Measurements from ENCODE around the gene RTN4. TPM values are rescaled to one million over a fixed set of nuclear protein-coding genes. Genes with fewer than 3 reads are reported as not detected.
"Not testable (repeated sequence)": the region's sequence is repeated elsewhere in the genome, so short reads cannot be mapped to it uniquely, and the experiment has no call there.

The RTN4 gene
- total RNA-seq, 2 donors from 2014 or later: 237 to 280 TPM

DNA sequence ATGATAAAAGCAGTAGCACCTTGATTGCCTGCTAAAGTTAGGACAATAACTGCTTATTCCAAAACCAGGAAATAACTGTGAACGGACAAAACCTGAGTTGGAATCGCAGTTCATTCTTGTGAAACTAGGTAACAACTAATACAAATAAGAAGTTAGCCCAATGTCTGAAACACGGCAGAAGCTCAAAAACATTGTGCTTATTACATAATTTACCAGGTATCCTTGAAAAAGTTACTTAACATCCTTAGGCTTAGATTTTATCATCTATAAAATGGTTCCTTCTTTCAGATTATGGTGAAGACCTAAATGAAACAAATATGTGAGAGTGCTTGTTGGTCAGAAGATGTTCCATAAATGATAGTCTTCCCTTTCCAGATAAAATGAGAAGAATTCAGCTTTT is 32.4 kb downstream of the RTN4 start:
- ATAC-seq (no peak), DNase-seq (no peak)
- intact Hi-C loops (cut with DNase I, micrococcal nuclease): loop anchor here in 1 of 2 donors (5.0 kb wide), 1 partner anchor 154 kb away; no protein-coding TSS in a partner anchor

DNA sequence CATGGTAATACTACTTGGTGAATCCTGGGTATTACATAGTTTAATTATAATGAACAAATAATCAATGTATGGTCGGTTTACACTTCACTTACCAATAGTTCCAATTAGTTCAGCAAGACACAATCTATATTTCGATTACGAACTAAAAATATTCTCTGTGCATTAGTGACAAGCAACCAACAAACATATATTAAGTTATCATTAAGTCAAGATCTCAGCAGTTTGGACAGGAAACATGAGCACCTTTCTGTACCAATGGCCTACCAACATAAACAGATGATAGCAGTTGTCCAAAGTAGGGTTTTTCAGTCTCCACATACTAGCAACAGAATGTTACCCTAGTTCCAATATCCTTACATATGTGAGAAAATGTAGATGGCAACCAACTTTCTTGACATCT is 32.8 kb downstream of the RTN4 start:
- ATAC-seq (no peak), DNase-seq (no peak)
- intact Hi-C loops (cut with DNase I, micrococcal nuclease): loop anchor here in 1 of 2 donors (5.0 kb wide), 1 partner anchor 155 kb away; no protein-coding TSS in a partner anchor

DNA sequence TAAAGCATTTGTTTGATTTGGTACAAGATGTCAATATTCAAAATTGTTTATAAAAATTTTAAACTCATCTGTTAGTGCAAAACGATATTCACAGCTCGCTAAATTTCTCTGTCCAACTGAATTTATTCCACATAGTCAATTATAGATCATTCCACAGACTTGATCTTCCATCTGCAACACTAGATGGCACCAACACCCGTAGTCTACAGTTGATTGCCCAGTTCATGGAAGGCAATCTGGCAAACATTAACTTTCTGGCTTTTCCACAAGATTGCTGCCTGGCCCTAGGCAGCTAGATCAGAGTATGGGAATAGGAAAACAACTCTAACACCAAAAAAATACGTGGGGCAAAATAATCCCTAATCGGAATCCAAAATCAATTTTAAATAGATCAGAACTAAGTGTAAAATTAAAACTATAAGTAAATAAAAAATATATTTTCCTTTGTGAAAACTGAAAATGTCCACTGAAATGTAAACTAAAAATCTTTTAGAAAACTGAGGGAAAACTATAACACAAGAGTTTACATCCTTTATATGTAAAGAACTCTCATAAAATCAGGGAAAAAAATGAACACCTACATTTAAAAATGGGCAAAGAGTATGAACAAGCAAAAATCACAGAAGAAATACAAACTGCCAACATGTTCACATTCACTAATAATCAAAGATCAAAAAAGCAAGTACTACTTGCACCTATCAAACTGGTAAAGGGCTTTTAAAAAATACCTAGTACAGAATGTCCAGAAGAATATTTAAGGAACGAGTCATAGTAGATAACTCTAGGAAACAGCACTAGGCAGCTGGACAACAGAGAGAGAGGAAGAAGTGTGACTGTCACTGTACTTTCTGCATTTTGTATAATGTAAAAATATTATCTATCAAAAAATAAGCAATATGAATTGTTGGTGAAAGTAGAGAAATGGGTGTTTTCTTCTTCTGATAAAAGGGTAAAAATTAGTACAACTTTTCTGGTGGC is 35.0 kb downstream of the RTN4 start:
- intact Hi-C loops (cut with DNase I, micrococcal nuclease): loop anchor here in 1 of 2 donors (5.0 kb wide), 1 partner anchor 157 kb away; no protein-coding TSS in a partner anchor
- peak; percentile 43 to 60 for DNase-seq
- peak; percentile 81 for ATAC-seq

DNA sequence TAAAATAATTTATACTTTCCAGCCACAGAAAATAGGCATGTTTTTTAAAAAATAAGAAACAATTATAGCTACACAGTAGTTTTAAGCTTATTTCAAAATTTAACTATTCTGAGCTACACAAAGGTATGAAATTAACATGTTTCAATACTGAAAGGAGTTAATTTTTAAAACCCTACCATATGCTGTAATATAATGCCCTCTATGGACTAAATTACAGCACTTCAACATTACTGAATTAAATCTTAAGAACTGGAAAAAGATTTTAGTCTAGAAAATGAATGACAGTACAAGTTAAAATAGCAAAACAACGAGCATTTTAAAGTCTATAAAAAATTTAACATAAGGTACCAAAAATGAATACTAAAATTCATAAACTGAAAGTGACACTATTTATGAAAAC is 36.3 kb downstream of the RTN4 start:
- ATAC-seq (peak; percentile 23), DNase-seq (no peak)
- intact Hi-C loops (cut with DNase I, micrococcal nuclease): no loop called here

DNA sequence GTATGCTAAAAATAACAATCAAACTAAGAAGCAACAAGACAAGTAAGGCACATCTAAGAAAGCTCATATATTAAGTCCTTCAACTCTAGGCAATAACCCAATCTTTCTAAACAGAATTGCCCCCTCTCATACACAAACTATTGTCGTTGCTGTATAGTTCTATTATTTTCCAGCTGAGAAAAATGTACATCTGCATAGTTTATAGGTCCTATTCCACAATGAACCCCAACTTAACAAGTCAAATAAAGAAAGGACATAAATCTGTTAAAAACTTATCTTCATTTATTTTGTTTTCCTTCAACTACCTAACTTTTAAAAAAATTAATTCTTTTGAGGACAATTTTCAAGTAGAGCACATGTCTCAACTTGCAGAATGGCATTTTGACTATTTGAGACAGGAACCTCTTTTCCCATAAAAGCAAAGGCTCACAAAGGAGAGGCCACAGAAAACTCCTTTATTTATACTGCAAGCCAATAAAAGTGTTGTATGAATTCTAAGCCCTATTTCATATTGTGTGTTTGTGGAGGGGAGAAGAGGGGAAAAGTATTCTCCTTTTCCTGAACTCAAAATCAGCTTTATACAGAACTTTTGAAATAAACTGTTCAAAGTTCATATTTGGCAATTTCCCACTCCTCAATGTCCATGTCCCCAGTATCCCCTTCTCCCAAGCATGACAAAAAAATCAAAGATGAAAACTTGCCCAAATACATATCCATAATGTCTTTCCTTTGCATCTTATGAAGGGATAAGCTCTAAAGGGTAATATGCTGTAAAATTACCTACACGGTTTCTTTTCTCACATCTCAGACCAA is 37.4 kb downstream of the RTN4 start:
- intact Hi-C loops (cut with DNase I, micrococcal nuclease): no loop called here
- DNase-seq (no peak), ATAC-seq (no peak)

DNA sequence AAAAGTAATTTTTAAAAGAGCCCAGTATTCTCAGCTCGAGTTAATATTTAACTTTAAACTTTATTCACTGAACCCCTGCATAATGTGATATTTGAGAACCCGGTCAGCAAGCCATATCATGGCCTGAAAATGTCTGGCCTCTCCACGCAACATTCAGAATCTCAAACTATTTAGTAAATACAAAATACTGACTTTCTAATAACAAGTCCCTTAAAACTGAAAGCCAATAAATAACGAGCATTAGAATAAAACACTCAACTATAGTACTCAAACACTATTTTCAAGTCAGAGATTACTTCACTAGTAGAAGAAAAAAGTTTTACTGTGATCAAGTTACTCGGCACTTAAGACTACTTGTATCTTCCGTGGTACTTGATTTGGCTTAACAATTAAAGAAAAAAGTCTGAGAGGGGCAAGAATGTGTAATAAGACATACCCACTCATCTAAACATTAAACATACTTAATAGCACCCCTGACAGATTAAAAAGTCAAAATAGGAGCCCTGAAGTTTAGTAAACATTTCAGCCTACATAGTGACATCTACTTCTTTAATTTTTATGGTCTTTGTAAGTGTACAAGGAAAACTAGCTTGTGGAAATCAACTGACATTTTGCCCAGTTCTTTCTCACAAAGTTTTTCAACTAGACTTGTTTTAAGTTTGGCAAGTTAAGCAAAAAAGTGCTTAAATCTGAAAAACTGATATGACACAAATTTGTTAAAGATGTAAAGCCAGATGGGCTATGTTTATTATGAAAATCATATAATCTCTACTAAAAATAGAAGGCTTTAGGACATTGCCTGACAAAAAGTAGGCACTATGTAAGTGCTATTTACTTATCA is 38.2 kb downstream of the RTN4 start:
- no peak for DNase-seq
- intact Hi-C loops (cut with DNase I, micrococcal nuclease): no loop called here
- ATAC-seq: no peak

DNA sequence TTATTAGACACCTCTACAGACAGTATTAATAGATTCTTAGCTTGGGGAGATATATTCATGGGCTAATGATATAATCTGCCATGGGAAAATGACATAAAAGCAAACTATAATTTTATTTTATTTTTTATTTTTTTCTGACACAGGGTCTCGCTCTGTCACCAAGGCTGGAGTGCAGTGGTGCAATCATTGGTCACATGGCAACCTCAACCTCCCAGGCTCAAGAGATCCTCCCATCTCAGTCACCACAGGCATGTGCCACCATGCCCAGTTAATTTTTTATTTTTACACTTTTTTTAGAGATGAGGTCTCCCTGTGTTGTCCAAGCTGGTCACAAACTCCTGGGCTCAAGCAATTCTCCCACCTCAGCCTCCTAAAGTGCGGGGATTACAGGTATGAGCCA is 39.3 kb downstream of the RTN4 start:
- intact Hi-C loops (cut with DNase I, micrococcal nuclease): no loop called here
- ATAC-seq (no peak), DNase-seq (peak in 1 of 2 donors; percentile 39)

DNA sequence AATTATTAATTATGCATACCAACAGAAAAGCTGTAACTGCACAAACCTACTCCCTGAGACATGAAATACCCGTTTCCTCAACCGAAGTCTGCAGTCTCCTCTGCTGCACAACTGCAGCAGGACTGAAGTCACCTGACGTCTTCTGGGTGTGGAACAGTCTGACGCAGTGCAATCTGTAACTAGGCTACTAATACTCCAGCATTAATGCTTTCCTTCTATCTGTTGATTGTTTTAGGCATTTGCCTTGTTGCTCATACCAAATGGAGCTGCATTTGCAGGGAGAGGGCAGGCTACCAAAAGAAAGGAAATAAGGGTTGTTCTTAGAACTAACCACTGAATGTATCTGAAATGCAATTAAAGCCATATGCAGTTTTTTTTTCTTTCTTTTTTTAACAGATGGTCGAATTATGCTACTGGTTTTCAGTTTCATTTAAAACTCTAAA is 40.1 kb downstream of the RTN4 start:
- peak; percentile 86 for ATAC-seq
- DNase-seq: peak; percentile 69 to 82
- intact Hi-C loops (cut with DNase I, micrococcal nuclease): no loop called here

DNA sequence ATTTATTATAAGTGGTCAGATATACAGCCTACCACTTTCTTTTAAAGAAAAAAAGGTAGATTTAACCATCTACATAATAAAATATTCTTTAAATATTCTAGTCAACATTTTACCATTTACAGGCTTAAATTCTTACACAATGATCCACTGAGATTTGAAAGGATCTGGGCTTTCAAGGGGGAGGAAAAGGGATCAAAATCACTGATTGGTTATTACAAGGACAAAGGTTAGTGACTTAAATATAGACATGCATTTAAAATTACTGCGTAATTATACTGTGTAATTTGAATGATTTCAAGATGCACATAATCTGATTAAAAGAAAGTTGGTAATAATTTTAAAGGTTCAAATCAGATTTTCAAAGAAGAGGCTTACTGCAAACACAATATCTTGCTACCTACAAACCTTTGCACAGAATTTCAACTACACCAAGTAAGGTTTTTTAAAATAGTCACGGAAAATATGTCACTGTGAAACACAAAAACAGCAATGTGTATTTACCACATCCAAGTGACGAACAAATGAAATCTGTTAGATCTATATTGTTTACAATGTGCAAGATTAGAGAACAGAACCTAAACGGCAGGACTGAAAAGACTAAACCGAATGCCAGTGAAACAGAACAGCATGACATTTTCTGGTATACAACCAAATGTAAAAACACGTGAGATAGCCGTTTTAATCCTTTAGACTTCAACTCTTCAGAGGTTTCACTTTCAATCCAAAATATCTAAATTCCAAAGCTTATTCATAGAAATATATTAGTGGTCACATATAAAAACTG is 40.8 kb downstream of the RTN4 start:
- peak; percentile 19 for ATAC-seq
- intact Hi-C loops (cut with DNase I, micrococcal nuclease): no loop called here
- no peak for DNase-seq

DNA sequence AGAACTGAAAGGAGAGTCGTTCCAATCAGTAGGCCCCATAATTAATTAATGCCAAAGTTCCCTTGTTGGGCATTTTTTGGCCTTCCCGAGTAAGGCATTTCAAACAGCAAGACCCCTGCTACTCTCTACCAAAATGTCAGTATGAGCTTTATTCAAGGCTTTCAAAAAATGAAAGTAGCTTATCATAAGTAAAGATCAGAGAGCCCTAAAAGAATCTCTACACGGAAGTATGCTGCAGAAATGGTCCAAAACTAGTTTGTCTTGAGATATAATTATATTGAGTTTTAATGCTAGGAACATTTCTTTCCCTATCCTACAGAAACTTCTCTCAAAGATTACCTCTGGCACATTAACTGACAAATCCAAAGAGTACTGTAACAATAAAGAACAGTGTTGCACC is 43.9 kb downstream of the RTN4 start:
- intact Hi-C loops (cut with DNase I, micrococcal nuclease): no loop called here
- peak; percentile 17 for ATAC-seq
- DNase-seq: no peak

DNA sequence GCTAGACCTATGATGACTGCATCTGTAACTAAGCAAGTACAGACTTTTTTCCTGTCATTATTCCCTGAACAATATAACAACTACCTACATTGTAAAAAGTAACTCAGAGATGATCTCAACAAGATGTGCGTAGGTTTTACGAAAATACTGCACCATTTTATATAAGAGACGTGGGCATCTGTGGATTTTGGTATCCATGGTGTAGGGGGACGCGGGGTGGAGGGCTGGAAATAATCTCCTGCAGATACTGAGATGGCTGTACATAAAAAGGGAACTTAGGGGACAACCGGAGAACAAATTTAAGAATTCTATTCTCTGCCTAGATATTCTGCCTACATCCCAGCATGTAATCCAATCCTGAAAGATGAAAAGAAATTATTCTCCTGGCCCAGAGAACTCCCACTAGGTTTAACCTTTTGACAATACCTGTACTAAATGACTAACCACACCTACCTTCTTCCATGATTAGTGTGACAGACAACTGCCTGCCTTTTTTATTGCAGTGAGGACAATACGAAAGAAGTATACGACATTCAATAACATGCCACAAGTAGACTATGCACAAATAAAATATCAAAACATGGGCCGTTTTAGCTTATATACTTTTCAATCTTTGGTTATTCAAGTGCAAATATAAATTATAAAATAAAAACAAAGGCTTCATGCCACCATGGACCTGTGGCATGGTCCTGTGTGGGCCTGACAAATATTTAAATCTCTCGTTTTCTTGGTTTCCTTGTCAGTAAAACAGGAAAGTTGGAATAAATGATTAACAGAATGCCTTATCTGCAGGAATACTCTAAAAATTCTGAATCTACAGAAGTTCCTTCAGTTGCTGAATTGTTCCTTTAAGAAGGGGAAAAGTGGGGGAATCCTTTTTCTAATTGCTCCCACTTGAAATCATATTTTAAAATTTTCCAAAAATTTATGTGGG is 46.3 kb downstream of the RTN4 start:
- DNase-seq (no peak), ATAC-seq (peak; percentile 93)
- intact Hi-C loops (cut with DNase I, micrococcal nuclease): no loop called here

DNA sequence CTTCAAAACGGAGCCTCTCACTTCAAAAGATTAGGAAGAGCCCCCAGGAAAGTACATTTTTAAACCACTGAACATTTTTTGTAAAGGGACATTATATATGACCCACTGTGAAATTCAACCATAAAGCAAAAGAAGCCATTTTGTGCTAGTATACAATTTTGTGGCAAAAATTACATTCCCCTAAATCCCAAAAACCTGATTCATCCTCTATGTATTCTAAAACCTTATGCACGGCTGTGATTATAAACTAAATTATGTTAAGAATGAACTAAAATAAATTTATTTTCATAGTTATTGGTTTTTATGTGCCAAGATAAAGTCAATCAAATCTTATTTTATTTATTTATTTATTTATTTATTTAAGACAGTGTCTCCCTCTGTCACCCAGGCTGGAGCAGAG is 48.5 kb downstream of the RTN4 start:
- DNase-seq (no peak), ATAC-seq (no peak)
- intact Hi-C loops (cut with DNase I, micrococcal nuclease): no loop called here

DNA sequence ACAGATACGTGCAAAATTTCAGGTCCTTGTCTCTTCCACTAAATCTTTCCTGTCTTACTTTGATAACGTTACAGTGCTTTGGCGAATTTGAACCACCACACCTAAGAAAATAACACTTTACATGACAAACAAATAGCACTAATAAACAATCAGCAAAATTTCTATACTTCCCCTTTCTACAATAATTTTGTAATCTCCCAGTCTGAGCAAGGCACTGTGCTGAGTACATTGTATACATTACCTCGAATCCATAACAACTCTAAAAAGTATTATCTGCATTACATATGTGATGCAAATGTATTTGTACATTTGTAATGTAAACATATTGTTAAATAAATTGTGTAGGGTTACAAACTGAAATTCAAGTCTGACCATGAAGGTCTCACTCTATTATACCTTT is 49.9 kb downstream of the RTN4 start:
- no peak for DNase-seq
- no peak for ATAC-seq
- intact Hi-C loops (cut with DNase I, micrococcal nuclease): no loop called here

DNA sequence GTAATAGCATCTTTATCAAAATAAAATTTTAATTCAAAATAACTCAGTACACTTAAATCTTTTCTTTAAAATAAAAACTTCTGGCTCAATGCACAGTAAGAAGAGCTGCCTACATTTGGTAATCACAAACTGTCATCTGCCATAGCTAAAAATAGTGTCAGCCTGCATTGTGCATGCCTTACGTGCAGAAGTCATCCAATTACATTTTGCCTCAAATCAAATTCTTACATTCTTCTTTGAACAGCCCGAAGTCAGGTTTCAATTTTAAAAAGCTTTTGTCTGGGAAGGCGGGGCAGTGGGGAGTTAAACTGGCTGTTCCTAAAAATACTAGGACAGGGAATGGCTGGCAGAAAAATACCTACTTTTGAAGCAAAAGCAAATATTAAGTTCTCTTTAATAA is 51.1 kb downstream of the RTN4 start:
- no peak for ATAC-seq
- no peak for DNase-seq
- intact Hi-C loops (cut with DNase I, micrococcal nuclease): no loop called here

DNA sequence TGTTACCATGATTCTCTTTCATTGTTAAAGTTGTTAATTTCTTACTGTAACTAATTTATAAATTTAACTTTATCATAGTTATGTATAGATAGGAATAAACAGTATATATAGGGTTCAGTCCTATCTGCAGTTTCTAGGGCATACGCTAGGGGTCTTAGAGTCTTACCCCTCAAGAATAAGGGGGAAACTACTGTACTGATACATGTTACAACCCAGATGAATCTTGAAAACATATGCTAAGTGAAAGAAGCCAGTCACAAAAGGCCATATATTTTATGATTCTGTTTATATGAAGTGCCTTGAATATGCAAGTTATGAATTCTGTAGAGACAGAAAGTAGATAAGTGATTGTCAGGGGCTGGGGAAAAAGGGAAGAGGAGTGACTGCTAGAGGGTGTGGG is 52.4 kb downstream of the RTN4 start:
- ATAC-seq: peak; percentile 57
- DNase-seq: no peak
- intact Hi-C loops (cut with DNase I, micrococcal nuclease): no loop called here

DNA sequence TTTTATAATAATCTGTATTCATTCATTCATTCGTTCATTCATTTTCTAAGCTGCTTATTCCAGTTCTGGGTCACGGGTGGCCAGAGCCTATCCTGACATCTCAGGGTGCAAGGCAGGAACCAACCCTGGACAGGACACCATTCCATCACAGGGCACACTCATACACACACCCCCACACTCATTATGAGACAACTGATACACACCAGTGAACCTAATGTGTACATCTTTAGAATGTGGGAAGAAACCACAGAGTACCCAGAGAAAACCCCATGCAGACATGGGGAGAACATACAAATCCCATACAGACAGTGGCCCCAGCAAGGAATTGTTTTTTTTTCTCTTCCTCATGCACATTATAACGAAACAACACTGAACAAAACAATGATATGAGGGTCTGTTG is 54.7 kb downstream of the RTN4 start:
- intact Hi-C loops (cut with DNase I, micrococcal nuclease): no loop called here
- no peak for DNase-seq
- ATAC-seq: no peak

DNA sequence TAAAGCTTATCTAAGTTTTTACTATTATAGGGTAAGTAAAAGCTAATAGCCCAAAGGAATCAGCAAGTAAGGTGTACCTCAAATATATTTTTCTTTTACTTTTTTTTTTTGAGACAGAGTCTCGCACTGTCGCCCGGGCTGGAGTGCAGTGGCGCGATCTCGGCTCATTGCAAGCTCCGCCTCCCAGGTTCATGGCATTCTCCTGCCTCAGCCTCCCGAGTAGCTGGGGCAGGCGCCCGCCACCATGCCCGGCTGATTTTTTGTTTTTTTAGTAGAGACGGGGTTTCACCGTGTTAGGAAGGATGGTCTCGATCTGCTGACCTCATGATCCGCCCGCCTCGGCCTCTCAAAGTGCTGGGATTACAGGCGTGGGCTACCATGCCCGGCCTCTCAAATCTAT is 59.6 kb downstream of the RTN4 start:
- ATAC-seq; DNase-seq; intact Hi-C loops (cut with DNase I, micrococcal nuclease): not testable (repeated sequence)

All from left colon (tissue), 2 donors.